ENCODE results near the gene OR13F1. TPM values are rescaled to one million over a fixed set of nuclear protein-coding genes. Genes with fewer than 3 reads are reported as not detected.
"Not testable (repeated sequence)": the region's sequence is repeated elsewhere in the genome, so short reads cannot be mapped to it uniquely, and the experiment has no call there.

The OR13F1 gene
- total RNA-seq, 1 donor from 2014 or later: not detected

GRCh38 chr9:104485014-104485413 lies 19.0 kb upstream of the OR13F1 start:
- no peaks in the 10 kb centered on the region for H3K9me3 Mint-ChIP-seq (ENCODE audit: low read depth)
- H3K27me3 Mint-ChIP-seq (ENCODE audit: low read depth): peaks cover 16% of the 10 kb centered on the region
- no peaks in the 10 kb centered on the region for H3K36me3 Mint-ChIP-seq (ENCODE audit: low read depth)
- H3K27ac Mint-ChIP-seq (ENCODE audit: unreplicated experiment): no peak overlapping the region
- TF ChIP-seq CTCF (IDR thresholded peaks at IDR 0.05): no peak
- no peak overlapping the region for H3K4me3 Mint-ChIP-seq (ENCODE audit: unreplicated experiment)
- no peak for DNase-seq (ENCODE audit: low spot score)
- no peaks in the 10 kb centered on the region for H3K4me1 Mint-ChIP-seq (ENCODE audit: low read depth)

GRCh38 chr9:104494808-104495207 lies 9.3 kb upstream of the OR13F1 start:
- peak; percentile 68 for TF ChIP-seq CTCF (IDR thresholded peaks at IDR 0.05)
- DNase-seq (ENCODE audit: low spot score): no peak
- H3K36me3 Mint-ChIP-seq (ENCODE audit: low read depth): no peaks in the 10 kb centered on the region
- H3K9me3 Mint-ChIP-seq (ENCODE audit: low read depth): no peaks in the 10 kb centered on the region
- no peaks in the 10 kb centered on the region for H3K4me1 Mint-ChIP-seq (ENCODE audit: low read depth)
- H3K27me3 Mint-ChIP-seq (ENCODE audit: low read depth): no peaks in the 10 kb centered on the region
- H3K27ac Mint-ChIP-seq (ENCODE audit: unreplicated experiment): no peak overlapping the region
- H3K4me3 Mint-ChIP-seq (ENCODE audit: unreplicated experiment): no peak overlapping the region

GRCh38 chr9:104503440-104503839 lies 623 bp upstream of the OR13F1 start:
- no peak overlapping the region for H3K27ac Mint-ChIP-seq (ENCODE audit: unreplicated experiment)
- H3K36me3 Mint-ChIP-seq (ENCODE audit: low read depth): no peaks in the 10 kb centered on the region
- no peak for DNase-seq (ENCODE audit: low spot score)
- no peak overlapping the region for H3K4me3 Mint-ChIP-seq (ENCODE audit: unreplicated experiment)
- no peak for TF ChIP-seq CTCF (IDR thresholded peaks at IDR 0.05)
- H3K4me1 Mint-ChIP-seq (ENCODE audit: low read depth): no peaks in the 10 kb centered on the region
- H3K27me3 Mint-ChIP-seq (ENCODE audit: low read depth): peaks cover 4% of the 10 kb centered on the region
- no peaks in the 10 kb centered on the region for H3K9me3 Mint-ChIP-seq (ENCODE audit: low read depth)

- Mint-ChIP-seq H3K4me1 (ENCODE audit: low read depth) (no peaks in the 10 kb centered on the region), H3K4me3 (ENCODE audit: unreplicated experiment) (no peak overlapping the region), H3K27me3 (ENCODE audit: low read depth) (peaks cover 9% of the 10 kb centered on the region), H3K9me3 (ENCODE audit: low read depth) (no peaks in the 10 kb centered on the region), H3K27ac (ENCODE audit: unreplicated experiment) (no peak overlapping the region), H3K36me3 (ENCODE audit: low read depth) (no peaks in the 10 kb centered on the region)
- TF ChIP-seq CTCF (IDR thresholded peaks at IDR 0.05): no peak
- no peak for DNase-seq (ENCODE audit: low spot score)
These were observed 2.5 kb downstream of the OR13F1 start for GRCh38 chr9:104506565-104506964.

GRCh38 chr9:104514901-104515300 lies 10.8 kb downstream of the OR13F1 start:
- TF ChIP-seq CTCF (IDR thresholded peaks at IDR 0.05): no peak
- no peaks in the 10 kb centered on the region for H3K9me3 Mint-ChIP-seq (ENCODE audit: low read depth)
- H3K4me3 Mint-ChIP-seq (ENCODE audit: unreplicated experiment): no peak overlapping the region
- DNase-seq (ENCODE audit: low spot score): no peak
- H3K27ac Mint-ChIP-seq (ENCODE audit: unreplicated experiment): no peak overlapping the region
- peaks cover 18% of the 10 kb centered on the region for H3K27me3 Mint-ChIP-seq (ENCODE audit: low read depth)
- no peaks in the 10 kb centered on the region for H3K4me1 Mint-ChIP-seq (ENCODE audit: low read depth)
- H3K36me3 Mint-ChIP-seq (ENCODE audit: low read depth): no peaks in the 10 kb centered on the region

GRCh38 chr9:104520241-104520640 lies 16.2 kb downstream of the OR13F1 start:
- not testable (repeated sequence) for H3K4me1 Mint-ChIP-seq (ENCODE audit: low read depth); H3K36me3 Mint-ChIP-seq (ENCODE audit: low read depth); DNase-seq (ENCODE audit: low spot score); H3K9me3 Mint-ChIP-seq (ENCODE audit: low read depth); H3K27ac Mint-ChIP-seq (ENCODE audit: unreplicated experiment); H3K4me3 Mint-ChIP-seq (ENCODE audit: unreplicated experiment)
- H3K27me3 Mint-ChIP-seq (ENCODE audit: low read depth): peaks cover 15% of the 10 kb centered on the region
